ENCODE data around the gene KIAA0753.

GRCh38 chr17:6548578-6549330 is 91.8 kb downstream of the KIAA0753 start:
- no peak for TF ChIP-seq CTCF (IDR thresholded peaks at IDR 0.05; ENCODE audit: insufficient read depth, low read length, poor library complexity, severe bottlenecking)
- no peak for TF ChIP-seq EZH2phosphoT487 (conservative IDR thresholded peaks at IDR 0.05; ENCODE audit: low read length)
